PC-3 (cell line): ENCODE data around the gene CUL2.

Experiments used
- EZH2 ChIP-seq: fragments of 300-600 bp; sonication (generic); IDR thresholded peaks from one replicate; pipeline ENCODE4 v1.6.1; 2017; ENCODE audit warnings: antibody characterized with exemption, mild to moderate bottlenecking, low read length; ENCODE audit not compliant: unreplicated experiment
- EZH2phosphoT487 ChIP-seq: fragments of 300-600 bp; sonication (generic); IDR thresholded peaks from 2 replicates; pipeline ENCODE4 v1.6.1; 2018; ENCODE audit warnings: mild to moderate bottlenecking, antibody characterized with exemption, low read length, borderline replicate concordance

GRCh38 chr10:34988397-34989067, 101.6 kb downstream of the CUL2 start:
- no peak for TF ChIP-seq EZH2phosphoT487
- no peak for TF ChIP-seq EZH2
